Peyer's patch (tissue), 4 donors: ENCODE results near the gene UBAC2.

Source experiments
- CTCF ChIP-seq, 6 experiments: fragments of 450-650 bp in 4 of 6; fragments of 200-600 bp in 2 of 6; sonication (generic) in 1 of 6; IDR thresholded peaks; one replicate each; pipeline ENCODE4 v1.5.1; 2017 to 2019; ENCODE audit warnings: antibody characterized with exemption in 6 of 6, mild to moderate bottlenecking in 3 of 6, moderate library complexity in 1 of 6
- POLR2A ChIP-seq, 2 donors: fragments of 450-650 bp; IDR thresholded peaks; one replicate each; pipeline ENCODE4 v1.5.1; 2017; ENCODE audit warnings: antibody characterized with exemption in 2 of 2, mild to moderate bottlenecking in 2 of 2, moderate library complexity in 2 of 2

- TF ChIP-seq CTCF (IDR thresholded peaks at IDR 0.05) (no peak), POLR2A (IDR thresholded peaks at IDR 0.05) (no peak)
Measured at GRCh38 chr13:99294958-99295357, 94.3 kb downstream of the UBAC2 start.
